GM21526 (cell line): ENCODE data around the gene COL8A1.
A peak's percentile ranks its signal among the peaks of the same experiment; 100 is the strongest.

Experiments
- ATAC-seq: cut with Tn5 transposase; IDR thresholded peaks from one replicate; pipeline ENCODE4 v1.9.1; 2021; ENCODE audit warnings: moderate library complexity; ENCODE audit not compliant: unreplicated experiment, low FRiP score

Gene COL8A1

GRCh38 chr3:99781761-99782160 is 143.4 kb downstream of the COL8A1 start:
- no peak for ATAC-seq

GRCh38 chr3:99783011-99783573 is 144.7 kb downstream of the COL8A1 start:
- no peak for ATAC-seq

GRCh38 chr3:99789011-99789721 is 150.8 kb downstream of the COL8A1 start:
- peak; percentile 95 for ATAC-seq

- no peak for ATAC-seq
Observed at GRCh38 chr3:99794485-99794884, 156.1 kb downstream of the COL8A1 start.

- ATAC-seq: no peak
Observed at GRCh38 chr3:99795573-99795972, 157.2 kb downstream of the COL8A1 start.

- ATAC-seq: no peak
Observed at GRCh38 chr3:99799422-99799821, 161.0 kb downstream of the COL8A1 start.

GRCh38 chr3:99803297-99803696 is 164.9 kb downstream of the COL8A1 start:
- ATAC-seq: no peak

GRCh38 chr3:99805160-99805559 is 166.8 kb downstream of the COL8A1 start:
- no peak for ATAC-seq

GRCh38 chr3:99808163-99808794 is 169.9 kb downstream of the COL8A1 start:
- ATAC-seq: peak; percentile 69

- no peak for ATAC-seq
Observed at GRCh38 chr3:99809565-99809964, 171.2 kb downstream of the COL8A1 start.

- ATAC-seq: no peak
Observed at GRCh38 chr3:99810403-99810802, 172.0 kb downstream of the COL8A1 start.

GRCh38 chr3:99817047-99817436 is 178.6 kb downstream of the COL8A1 start:
- ATAC-seq: no peak

GRCh38 chr3:99817437-99818240 is 179.2 kb downstream of the COL8A1 start, which contains the start of gene CMSS1:
TSS of gene CMSS1 (plus strand) at chr3:99817862.
- ATAC-seq: peak; percentile 98

GRCh38 chr3:99818818-99819217 is 180.4 kb downstream of the COL8A1 start:
- ATAC-seq: no peak

GRCh38 chr3:99823723-99824711 is 185.6 kb downstream of the COL8A1 start:
- no peak for ATAC-seq

GRCh38 chr3:99825004-99825640 is 186.7 kb downstream of the COL8A1 start:
- no peak for ATAC-seq

- no peak for ATAC-seq
Observed at GRCh38 chr3:99829844-99830243, 191.4 kb downstream of the COL8A1 start.

GRCh38 chr3:99833617-99834205 is 195.3 kb downstream of the COL8A1 start:
- no peak for ATAC-seq
